Activated CD4-positive, alpha-beta T cell treated with anti-CD3 and anti-CD28 coated beads for 24 hours (primary cell): ENCODE data around the gene TNS3.

ENCODE experiments used
- DNase-seq, 2 donors: peaks; one replicate each; pipeline ENCODE4 v3.0.0-alpha.2; 2020; ENCODE audit warnings: low read depth in 2 of 2

Gene TNS3

DNA sequence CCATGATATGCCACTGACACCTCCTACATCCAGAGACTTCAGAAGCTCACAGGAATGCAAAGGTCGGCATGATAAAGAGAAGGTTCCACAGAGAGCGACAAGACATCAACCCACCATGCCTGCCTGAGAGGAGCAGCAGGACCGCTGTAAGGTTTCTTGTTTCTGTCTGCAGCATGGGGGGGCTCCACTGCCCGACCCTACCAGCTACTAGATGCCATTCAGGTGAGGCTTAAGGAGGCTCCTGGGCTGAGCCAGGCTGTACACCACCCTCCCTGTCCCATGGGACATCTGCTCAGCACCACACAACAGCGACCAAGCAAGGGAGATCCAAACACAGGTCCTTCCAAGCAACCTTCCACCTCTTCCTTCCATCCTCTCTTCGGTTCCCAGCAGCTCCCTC is 234.6 kb downstream of the TNS3 start:
- no peak for DNase-seq

GRCh38 chr7:47346377-47346914 is 235.5 kb downstream of the TNS3 start:
- no peak for DNase-seq

DNA sequence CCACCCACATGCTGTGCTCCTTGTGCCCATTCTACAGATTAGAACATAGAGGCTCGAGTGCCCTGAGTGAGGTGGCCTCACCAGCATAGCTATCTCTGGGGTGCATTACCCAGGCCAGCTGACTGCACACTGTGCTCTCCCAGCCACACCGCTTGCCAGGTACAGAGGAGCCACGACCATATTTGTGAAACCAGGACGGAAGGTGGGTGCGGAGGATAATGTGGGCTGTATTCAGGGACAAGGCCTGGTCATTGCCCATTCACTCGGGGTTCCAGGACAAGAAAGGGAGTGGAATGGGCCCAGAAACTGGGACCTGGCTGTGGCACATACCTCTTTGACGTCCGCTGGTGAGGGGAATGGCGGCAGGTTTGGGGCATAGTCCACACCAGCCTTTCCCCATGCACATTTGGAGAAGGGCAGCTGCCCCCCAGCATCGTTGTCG is 236.0 kb downstream of the TNS3 start:
- no peak for DNase-seq

- DNase-seq = no peak
These were observed 237.5 kb downstream of the TNS3 start for GRCh38 chr7:47344171-47344955.

- DNase-seq = no peak
These were observed 238.9 kb downstream of the TNS3 start for GRCh38 chr7:47343061-47343455.

- DNase-seq = no peak
These were observed 239.4 kb downstream of the TNS3 start for GRCh38 chr7:47342296-47343060.

DNA sequence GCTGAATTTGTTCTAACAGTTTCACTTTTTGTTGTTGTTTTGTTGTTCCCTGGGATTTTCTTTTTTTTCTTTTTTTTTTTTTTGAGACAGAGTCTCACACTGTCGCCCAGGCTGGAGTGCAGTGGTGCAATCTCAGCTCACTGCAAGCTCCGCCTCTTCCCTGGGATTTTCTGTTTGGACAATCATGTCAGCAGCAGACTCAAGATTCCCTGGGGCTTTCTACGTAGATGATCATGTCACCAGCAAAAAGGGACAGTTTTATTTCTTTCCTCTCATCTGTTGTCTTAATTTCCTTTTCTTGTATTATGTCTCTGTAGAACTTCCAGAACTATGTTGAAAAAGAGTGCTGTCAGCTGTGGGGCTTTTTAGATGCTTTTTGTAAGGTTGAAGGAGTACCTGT is 241.4 kb downstream of the TNS3 start:
- no peak for DNase-seq

DNA sequence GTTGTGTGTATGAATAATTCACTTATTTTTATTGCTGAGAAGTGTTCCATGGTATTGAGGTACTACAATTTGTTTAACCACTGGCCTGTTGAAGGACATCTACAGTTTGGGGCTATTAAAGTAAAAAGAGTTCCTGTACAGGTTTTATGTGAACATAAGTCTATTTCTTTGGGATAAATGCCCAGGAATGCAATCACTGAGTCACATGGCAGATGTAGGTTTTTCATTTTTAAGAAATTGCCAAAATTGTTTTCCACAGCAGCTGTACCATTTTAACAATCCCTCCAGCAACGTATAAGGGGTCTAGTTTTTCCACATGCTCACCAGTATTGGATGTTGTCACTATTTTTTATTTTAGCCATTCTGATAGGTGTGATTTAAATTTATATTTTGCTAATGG is 243.9 kb downstream of the TNS3 start:
- DNase-seq = no peak

DNA sequence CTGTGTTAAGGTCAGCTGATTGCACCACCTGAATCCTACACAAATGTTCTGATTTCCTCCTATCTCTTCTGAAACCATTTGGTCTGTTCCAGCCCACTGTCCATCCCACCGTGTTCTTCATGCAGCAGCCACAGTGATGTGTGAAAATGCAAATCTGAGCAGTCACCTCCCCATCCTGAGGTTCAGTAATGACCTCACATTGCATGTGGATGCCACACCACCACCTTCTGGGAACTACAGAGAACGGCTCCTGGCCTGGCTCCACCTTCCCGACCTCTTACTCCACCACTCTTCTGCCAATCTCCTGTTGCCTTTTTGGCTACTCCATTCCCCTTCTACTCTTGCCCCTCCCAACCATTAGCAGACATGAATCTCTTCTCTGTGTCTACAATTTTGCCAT is 244.4 kb downstream of the TNS3 start:
- DNase-seq = no peak

DNA sequence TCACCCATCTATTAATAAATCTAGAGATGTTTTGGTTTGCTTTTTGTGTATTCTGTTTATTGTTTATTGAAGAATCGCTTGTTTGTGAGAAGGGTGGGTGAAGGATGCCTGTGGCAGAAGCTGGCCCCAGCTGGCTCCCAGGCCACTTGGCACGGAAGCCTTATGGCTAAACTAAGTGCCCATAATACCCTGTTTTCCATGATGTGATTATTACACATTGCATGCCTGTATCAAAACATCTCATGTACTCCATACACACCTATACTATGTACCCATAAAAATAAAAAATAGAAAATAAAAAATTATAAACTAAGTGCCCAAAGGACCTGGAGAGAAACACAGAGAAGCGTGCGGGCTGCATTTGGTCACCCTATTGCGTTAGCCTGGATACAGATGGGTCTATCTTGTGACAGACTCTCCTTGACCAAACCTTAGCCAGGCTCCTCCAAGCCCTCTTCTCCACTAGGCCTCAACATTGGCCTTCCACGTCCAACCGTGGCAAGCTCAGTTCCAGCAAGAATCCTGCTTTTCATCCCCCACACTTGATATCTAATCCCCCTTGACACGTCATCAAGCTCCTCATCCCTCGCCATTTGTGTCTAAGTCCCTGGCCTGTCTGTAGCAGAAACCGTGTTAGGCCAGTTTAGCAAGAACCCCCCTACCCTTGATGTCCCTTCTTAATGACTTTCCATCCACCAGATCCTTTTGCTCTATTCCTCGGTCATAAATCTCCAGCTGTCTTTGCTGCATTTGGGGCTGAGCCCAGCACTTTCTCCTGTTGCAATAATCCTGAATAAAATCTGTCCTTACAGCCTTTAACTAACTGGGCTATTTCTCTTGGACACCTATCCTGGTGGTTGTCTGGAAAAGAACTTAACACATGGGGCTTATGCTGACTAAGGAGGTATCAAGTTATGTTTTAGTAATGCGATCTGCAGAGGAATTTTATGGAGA is 245.2 kb downstream of the TNS3 start:
- no peak for DNase-seq

DNA sequence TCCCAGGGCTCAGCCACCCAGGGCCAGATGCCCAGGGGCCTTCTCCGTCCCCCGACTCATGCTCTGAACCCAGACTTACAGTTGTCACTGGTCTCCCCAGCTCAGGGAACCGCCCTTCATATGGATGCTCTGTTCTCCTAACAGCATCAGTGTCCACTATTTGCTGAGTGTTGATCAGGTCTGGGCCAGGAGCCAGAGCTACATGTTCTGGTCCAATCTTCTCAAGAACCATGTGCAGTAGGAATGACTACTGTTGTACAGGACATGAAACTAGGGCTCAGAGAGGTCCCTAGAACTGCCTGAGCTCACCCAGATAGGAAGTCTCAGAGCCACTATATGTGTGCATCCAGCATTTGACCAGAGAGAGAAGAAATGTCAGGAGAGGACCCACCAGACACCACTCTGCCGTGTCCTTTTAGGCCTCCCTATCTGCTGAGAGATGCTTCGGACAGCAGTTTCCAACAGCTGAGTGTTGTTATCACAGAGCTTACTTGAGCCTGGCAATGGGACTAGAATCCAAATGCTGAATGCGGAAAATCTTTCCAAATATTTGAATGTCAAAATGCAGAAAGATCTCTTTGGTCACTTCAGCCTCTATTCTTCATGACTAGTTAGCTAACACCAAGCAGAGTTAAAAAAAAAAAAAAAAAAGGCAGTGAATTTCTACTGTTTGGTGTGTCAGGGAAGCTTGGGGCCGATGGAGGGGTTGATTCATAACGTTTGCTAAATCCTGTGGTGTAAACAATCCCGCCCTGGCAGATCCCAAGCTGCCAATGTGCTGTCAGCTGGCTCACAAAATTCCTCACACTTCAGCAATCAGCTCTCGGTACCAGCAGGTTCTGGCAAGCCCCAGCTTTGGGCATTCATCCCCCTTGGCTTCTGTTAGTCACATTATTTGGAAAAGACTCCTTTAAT is 246.1 kb downstream of the TNS3 start:
- DNase-seq = no peak

GRCh38 chr7:47335071-47335470 is 246.8 kb downstream of the TNS3 start:
- no peak for DNase-seq

DNA sequence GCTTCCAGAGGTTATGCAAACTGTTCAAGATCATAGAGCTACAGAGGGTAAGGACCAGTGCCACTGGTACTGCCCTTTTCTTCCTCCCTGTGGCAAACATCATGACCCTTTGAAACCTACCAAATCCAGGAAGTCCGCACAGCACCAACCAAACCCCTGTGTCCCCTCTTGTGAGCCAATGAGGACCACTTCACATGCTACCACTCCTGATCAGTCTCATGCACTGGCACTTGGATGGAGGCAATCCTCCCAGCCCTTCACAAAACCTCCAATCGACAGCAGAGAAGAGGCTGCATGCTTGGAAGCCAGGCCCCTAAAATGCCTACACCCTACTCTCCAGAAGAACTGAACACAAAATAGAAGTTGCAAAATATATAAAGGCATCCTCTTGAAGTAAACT is 248.0 kb downstream of the TNS3 start:
- no peak for DNase-seq

- DNase-seq = no peak
These were observed 248.4 kb downstream of the TNS3 start for GRCh38 chr7:47333554-47333887.

DNA sequence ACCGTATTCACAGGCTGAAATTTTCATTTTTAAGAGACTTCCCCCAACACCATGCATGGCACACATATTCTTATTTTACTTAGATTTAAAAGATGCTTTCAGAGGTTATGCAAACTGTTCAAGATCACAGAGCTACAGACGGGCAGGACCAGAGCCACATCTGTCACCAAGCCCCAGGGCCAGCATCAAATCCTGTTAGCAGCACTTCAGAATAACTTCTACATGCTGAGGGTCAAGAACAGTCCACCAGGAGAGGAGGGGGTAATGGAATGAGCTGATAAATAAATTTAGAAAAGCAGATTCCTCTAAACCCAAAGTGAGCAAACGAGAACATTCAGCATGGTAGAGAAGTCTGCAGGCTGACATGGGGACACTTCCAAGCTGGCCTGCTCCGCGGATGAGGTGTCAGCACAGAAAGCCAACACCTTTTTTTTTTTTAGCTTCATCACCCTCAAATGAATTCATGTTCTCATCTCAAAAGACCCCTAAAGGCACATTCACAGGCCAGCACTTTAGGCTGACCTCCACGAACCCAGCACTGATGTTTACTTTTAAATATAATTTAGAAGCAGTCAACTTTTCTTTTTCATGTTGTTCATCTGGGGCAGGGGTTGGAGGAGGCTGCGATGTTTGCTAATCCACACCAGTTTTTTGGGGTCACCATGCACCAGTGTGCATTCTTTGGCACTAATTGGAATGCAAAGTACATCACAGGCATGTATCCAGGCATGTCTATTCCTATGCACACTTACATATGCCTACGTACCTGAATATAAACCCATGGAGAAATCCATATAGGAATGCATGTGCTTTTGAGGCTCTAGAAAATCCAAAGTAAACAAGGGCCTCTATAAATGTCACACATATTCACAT is 249.0 kb downstream of the TNS3 start:
- DNase-seq = no peak

GRCh38 chr7:47332213-47332612 is 249.7 kb downstream of the TNS3 start:
- no peak for DNase-seq

DNA sequence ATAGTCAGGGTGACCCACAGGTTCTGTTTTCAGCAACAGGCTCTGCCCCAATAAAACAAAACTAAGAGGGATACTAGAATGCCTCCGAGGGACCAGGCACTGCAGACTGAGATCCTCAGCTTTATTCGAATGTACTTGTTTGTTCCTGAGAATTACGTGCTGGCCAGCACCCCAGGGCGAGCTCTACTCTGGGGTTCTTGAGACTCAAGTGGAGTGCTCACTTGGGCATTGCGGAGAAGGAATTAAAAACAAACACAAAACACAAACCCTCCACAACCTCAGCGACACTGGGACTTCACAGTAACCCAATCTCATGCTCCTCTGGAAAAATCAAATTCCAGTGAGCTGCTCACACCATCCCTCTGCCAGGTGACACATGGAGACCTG is 250.7 kb downstream of the TNS3 start:
- no peak for DNase-seq

DNA sequence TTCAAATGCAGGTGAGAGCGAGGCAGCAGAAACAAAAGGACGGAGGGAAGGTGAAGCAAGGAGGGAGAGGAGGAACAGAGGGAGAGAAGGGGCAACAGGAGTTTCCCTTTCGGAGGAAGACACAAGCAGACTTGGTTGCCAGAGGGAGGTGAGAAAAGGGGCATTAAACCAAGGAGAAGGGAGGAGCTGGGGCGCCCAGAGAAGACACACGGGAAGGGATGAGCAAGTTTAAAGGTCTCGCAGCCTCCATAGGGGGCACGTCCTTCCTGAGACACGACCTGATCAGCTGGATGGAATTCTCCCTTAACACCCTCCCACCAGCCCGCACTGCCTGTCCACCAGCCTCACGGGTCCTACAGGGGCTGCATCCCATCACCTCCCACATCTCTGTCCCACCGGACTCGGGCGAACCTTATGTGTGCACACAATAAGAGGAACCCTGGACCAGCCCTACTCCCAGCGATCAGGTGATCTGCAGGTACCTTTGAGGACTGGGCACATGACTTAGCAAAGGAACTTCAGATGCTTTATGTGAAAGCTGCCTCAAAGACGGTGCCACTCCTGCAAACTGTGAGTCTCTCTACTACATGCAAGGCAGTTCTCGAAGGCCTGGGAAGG is 251.2 kb downstream of the TNS3 start:
- DNase-seq = no peak

GRCh38 chr7:47330026-47330425 is 251.9 kb downstream of the TNS3 start:
- no peak for DNase-seq
